K562 (cell line): ENCODE results near the gene HMG20B.

Source experiments
- CTCF ChIP-seq, 3 experiments: IDR thresholded peaks in 2 of 3; conservative IDR thresholded peaks in 1 of 3; 2 replicates each; pipeline ENCODE4 v1.5.1; 2011 to 2012; ENCODE audit warnings: low read length in 3 of 3, mild to moderate bottlenecking in 3 of 3, control low read depth in 2 of 3, improper control_type of control experiment in 1 of 3, inconsistent platforms in 1 of 3, low read depth in 1 of 3, mixed read lengths in 1 of 3, moderate library complexity in 1 of 3; ENCODE audit not compliant: insufficient read depth in 2 of 3
- KLF16 ChIP-seq: IDR thresholded peaks from 2 replicates; pipeline ENCODE4 v1.6.1; 2016; ENCODE audit warnings: antibody characterized with exemption
- MAX ChIP-seq: sonication (generic); formaldehyde crosslinking; IDR thresholded peaks from 2 replicates; pipeline ENCODE4 v1.9.0; 2022; ENCODE audit warnings: mild to moderate bottlenecking, missing genetic modification reagents
- MCM2 ChIP-seq: fragments of 450-650 bp; IDR thresholded peaks from 2 replicates; pipeline ENCODE4 v1.6.1; 2017; ENCODE audit warnings: low read depth, mild to moderate bottlenecking
- MTF1 ChIP-seq: fragments of 250-450 bp; sonication (Bioruptor Pico); IDR thresholded peaks from 2 replicates; pipeline ENCODE4 v1.9.0; 2021; ENCODE audit warnings: moderate library complexity, mild to moderate bottlenecking, inconsistent platforms, borderline replicate concordance
- NCOA6 ChIP-seq: fragments of 450-650 bp; IDR thresholded peaks from 2 replicates; pipeline ENCODE4 v1.6.1; 2017; ENCODE audit warnings: mild to moderate bottlenecking
- PKNOX1 ChIP-seq: fragments of 450-650 bp; IDR thresholded peaks from 2 replicates; pipeline ENCODE4 v1.6.1; 2016
- POLR2AphosphoS5 ChIP-seq: IDR thresholded peaks from 2 replicates; pipeline ENCODE4 v1.6.1; 2011; ENCODE audit warnings: mild to moderate bottlenecking, low read depth, low read length, moderate library complexity; ENCODE audit not compliant: control insufficient read depth, insufficient read depth
- TBP ChIP-seq: optimal IDR thresholded peaks from 2 replicates; pipeline ENCODE3; 2011; ENCODE audit warnings: low read depth, low read length, improper control_type of control experiment
- TRIM24 ChIP-seq, 2 experiments: fragments of 450-650 bp; IDR thresholded peaks; 2 replicates each; pipeline ENCODE4 v1.6.1; 2016
- ZNF354B ChIP-seq: fragments of 250-450 bp; sonication (Bioruptor Pico); IDR thresholded peaks from 2 replicates; pipeline ENCODE4 v1.4.0; 2020
- ZSCAN29 ChIP-seq: fragments of 450-650 bp; IDR thresholded peaks from 2 replicates; pipeline ENCODE4 v1.6.1; 2017

GRCh38 chr19:3555653-3556422 lies 16.9 kb upstream of the HMG20B start:
- TF ChIP-seq CTCF (IDR thresholded peaks at IDR 0.05 in 2 of 3, conservative IDR thresholded peaks at IDR 0.05 in 1 of 3; ENCODE audit: insufficient read depth in 2 of 3, low read depth in 1 of 3, low read length in 3 of 3) = no peak
- TF ChIP-seq MTF1 (CRISPR knock-in tag) = no peak
- TF ChIP-seq KLF16 = no peak
- no peak for TF ChIP-seq TBP
- no peak for TF ChIP-seq POLR2AphosphoS5
- no peak for TF ChIP-seq ZSCAN29
- no peak for TF ChIP-seq MCM2
- TF ChIP-seq TRIM24 (IDR thresholded peaks at IDR 0.05) = no peak
- TF ChIP-seq PKNOX1 = no peak
- TF ChIP-seq NCOA6 = no peak
- TF ChIP-seq MAX = no peak
- no peak for TF ChIP-seq ZNF354B
